Activated CD4-positive, alpha-beta T cell treated with anti-CD3 and anti-CD28 coated beads, Interleukin-2, amount 50 U/mL, for 16 hours (primary cell): ENCODE data around the gene SFTA2.
"Not testable (repeated sequence)": the region's sequence is repeated elsewhere in the genome, so short reads cannot be mapped to it uniquely, and the experiment has no call there.

ENCODE experiments used
- DNase-seq: peaks from one replicate; pipeline ENCODE4 v3.0.0-alpha.2; 2020

SFTA2 gene

GRCh38 chr6:30942338-30943060 lies 10.5 kb upstream of the SFTA2 start:
- no peak for DNase-seq

- DNase-seq, result no peak
Observed at GRCh38 chr6:30940361-30940986, 8.5 kb upstream of the SFTA2 start, which contains the start of gene MUCL3. Gene MUCL3 (plus strand): TSS chr6:30940973. CDS start chr6:30941000, 27 bp downstream.

GRCh38 chr6:30939473-30939872 lies 7.5 kb upstream of the SFTA2 start:
- DNase-seq, result no peak

- DNase-seq, result no peak
Observed at GRCh38 chr6:30938730-30939129, 6.8 kb upstream of the SFTA2 start.

GRCh38 chr6:30937265-30937664 lies 5.3 kb upstream of the SFTA2 start:
- no peak for DNase-seq

GRCh38 chr6:30935018-30935417 lies 3.0 kb upstream of the SFTA2 start:
- no peak for DNase-seq

GRCh38 chr6:30932665-30933365 lies 845 bp upstream of the SFTA2 start:
- no peak for DNase-seq

- no peak for DNase-seq
Observed at GRCh38 chr6:30931272-30931671, 698 bp downstream of the SFTA2 start.

GRCh38 chr6:30930506-30930905 lies 1.5 kb downstream of the SFTA2 start:
- DNase-seq, result no peak

- no peak for DNase-seq
Observed at GRCh38 chr6:30928677-30929076, 3.3 kb downstream of the SFTA2 start.

- DNase-seq, result not testable (repeated sequence)
Observed at GRCh38 chr6:30927080-30927479, 4.9 kb downstream of the SFTA2 start.

GRCh38 chr6:30926644-30927043 lies 5.3 kb downstream of the SFTA2 start:
- DNase-seq, result no peak

- not testable (repeated sequence) for DNase-seq
Observed at GRCh38 chr6:30924040-30924627, 7.8 kb downstream of the SFTA2 start.

- no peak for DNase-seq
Observed at GRCh38 chr6:30922447-30922852, 9.5 kb downstream of the SFTA2 start.

GRCh38 chr6:30918670-30919069 lies 13.3 kb downstream of the SFTA2 start:
- DNase-seq, result no peak

- DNase-seq, result no peak
Observed at GRCh38 chr6:30917487-30917886, 14.5 kb downstream of the SFTA2 start.

GRCh38 chr6:30917041-30917440 lies 14.9 kb downstream of the SFTA2 start:
- DNase-seq, result no peak

- DNase-seq, result peak; percentile 44
Observed at GRCh38 chr6:30915591-30915946, 16.4 kb downstream of the SFTA2 start.

- peak; percentile 5 for DNase-seq
Observed at GRCh38 chr6:30914854-30915590, 16.9 kb downstream of the SFTA2 start.

GRCh38 chr6:30914076-30914853 lies 17.7 kb downstream of the SFTA2 start, which contains the start of gene VARS2:
Gene VARS2 (plus strand): TSS chr6:30914238. CDS start chr6:30914837, 599 bp downstream.
- peak; percentile 93 for DNase-seq

GRCh38 chr6:30913721-30914075 lies 18.3 kb downstream of the SFTA2 start:
- DNase-seq, result no peak
